ENCODE measurements around the gene IL12RB2. TPM values are rescaled to one million over a fixed set of nuclear protein-coding genes. Genes with fewer than 3 reads are reported as not detected.

IL12RB2 gene
- total and polyA plus RNA-seq, 2 of the 13 experiments (the other 11 are each of a cell fraction or from before 2014, with no cell fraction given): not detected

GRCh38 chr1:67429011-67429527, 121.4 kb downstream of the IL12RB2 start (continued):
- TF ChIP-seq ARID4A (CRISPR knock-in tag; IDR thresholded peaks at IDR 0.05; ENCODE audit: borderline replicate concordance) (peak; percentile 59), ZNF644 (CRISPR knock-in tag; IDR thresholded peaks at IDR 0.05; ENCODE audit: low read depth) (no peak), ZBTB7B (CRISPR knock-in tag; IDR thresholded peaks at IDR 0.05) (no peak), MZF1 (CRISPR knock-in tag; IDR thresholded peaks at IDR 0.05; ENCODE audit: borderline replicate concordance) (no peak), ZNF446 (CRISPR knock-in tag; IDR thresholded peaks at IDR 0.05) (no peak), FOXC1 (CRISPR knock-in tag; IDR thresholded peaks at IDR 0.05; ENCODE audit: borderline replicate concordance) (no peak), ZNF597 (CRISPR knock-in tag; IDR thresholded peaks at IDR 0.05) (no peak), ZBTB7A (CRISPR knock-in tag; IDR thresholded peaks at IDR 0.05) (no peak), PRDM4 (CRISPR knock-in tag; IDR thresholded peaks at IDR 0.05; ENCODE audit: borderline replicate concordance) (no peak), ZNF225 (CRISPR knock-in tag; IDR thresholded peaks at IDR 0.05) (no peak), KLF16 (CRISPR knock-in tag; IDR thresholded peaks at IDR 0.05) (no peak), TEAD2 (CRISPR knock-in tag; IDR thresholded peaks at IDR 0.05) (no peak), ASH2L (IDR thresholded peaks at IDR 0.05; ENCODE audit: insufficient read length, low read depth, low read length) (no peak)
- TF ChIP-seq, protein P1, sequence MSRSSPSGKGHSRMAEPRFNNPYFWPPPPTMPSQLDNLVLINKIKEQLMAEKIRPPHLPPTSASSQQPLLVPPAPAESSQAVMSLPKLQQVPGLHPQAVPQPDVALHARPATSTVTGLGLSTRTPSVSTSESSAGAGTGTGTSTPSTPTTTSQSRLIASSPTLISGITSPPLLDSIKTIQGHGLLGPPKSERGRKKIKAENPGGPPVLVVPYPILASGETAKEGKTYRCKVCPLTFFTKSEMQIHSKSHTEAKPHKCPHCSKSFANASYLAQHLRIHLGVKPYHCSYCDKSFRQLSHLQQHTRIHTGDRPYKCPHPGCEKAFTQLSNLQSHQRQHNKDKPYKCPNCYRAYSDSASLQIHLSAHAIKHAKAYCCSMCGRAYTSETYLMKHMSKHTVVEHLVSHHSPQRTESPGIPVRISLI (CRISPR knock-in tag; IDR thresholded peaks at IDR 0.05; ENCODE audit: borderline replicate concordance): peak; percentile 22; the same call in 1 of the 2 replicates
- TF ChIP-seq, protein P2, sequence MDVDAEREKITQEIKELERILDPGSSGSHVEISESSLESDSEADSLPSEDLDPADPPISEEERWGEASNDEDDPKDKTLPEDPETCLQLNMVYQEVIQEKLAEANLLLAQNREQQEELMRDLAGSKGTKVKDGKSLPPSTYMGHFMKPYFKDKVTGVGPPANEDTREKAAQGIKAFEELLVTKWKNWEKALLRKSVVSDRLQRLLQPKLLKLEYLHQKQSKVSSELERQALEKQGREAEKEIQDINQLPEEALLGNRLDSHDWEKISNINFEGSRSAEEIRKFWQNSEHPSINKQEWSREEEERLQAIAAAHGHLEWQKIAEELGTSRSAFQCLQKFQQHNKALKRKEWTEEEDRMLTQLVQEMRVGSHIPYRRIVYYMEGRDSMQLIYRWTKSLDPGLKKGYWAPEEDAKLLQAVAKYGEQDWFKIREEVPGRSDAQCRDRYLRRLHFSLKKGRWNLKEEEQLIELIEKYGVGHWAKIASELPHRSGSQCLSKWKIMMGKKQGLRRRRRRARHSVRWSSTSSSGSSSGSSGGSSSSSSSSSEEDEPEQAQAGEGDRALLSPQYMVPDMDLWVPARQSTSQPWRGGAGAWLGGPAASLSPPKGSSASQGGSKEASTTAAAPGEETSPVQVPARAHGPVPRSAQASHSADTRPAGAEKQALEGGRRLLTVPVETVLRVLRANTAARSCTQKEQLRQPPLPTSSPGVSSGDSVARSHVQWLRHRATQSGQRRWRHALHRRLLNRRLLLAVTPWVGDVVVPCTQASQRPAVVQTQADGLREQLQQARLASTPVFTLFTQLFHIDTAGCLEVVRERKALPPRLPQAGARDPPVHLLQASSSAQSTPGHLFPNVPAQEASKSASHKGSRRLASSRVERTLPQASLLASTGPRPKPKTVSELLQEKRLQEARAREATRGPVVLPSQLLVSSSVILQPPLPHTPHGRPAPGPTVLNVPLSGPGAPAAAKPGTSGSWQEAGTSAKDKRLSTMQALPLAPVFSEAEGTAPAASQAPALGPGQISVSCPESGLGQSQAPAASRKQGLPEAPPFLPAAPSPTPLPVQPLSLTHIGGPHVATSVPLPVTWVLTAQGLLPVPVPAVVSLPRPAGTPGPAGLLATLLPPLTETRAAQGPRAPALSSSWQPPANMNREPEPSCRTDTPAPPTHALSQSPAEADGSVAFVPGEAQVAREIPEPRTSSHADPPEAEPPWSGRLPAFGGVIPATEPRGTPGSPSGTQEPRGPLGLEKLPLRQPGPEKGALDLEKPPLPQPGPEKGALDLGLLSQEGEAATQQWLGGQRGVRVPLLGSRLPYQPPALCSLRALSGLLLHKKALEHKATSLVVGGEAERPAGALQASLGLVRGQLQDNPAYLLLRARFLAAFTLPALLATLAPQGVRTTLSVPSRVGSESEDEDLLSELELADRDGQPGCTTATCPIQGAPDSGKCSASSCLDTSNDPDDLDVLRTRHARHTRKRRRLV (CRISPR knock-in tag; IDR thresholded peaks at IDR 0.05): no peak
